Activated naive CD8-positive, alpha-beta T cell treated with anti-CD3 and anti-CD28 coated beads for 36 hours (primary cell): ENCODE data around the gene ANP32E. TPM values are rescaled to one million over a fixed set of nuclear protein-coding genes. Genes with fewer than 3 reads are reported as not detected.
"Not testable (repeated sequence)": the region's sequence is repeated elsewhere in the genome, so short reads cannot be mapped to it uniquely, and the experiment has no call there.

ENCODE experiments used
- DNase-seq: peaks from one replicate; pipeline ENCODE4 v3.0.0; 2021
- H3K27ac Mint-ChIP-seq: one replicate; pipeline ENCODE4 v1.8.0; 2022; ENCODE audit warnings: mild to moderate bottlenecking, moderate library complexity, mixed read lengths
- H3K27me3 Mint-ChIP-seq: one replicate; pipeline ENCODE4 v1.8.0; 2022; ENCODE audit warnings: mild to moderate bottlenecking, mixed read lengths
- H3K36me3 Mint-ChIP-seq: one replicate; pipeline ENCODE4 v1.8.0; 2021; ENCODE audit warnings: mild to moderate bottlenecking, mixed read lengths
- H3K4me1 Mint-ChIP-seq: one replicate; pipeline ENCODE4 v1.8.0; 2021; ENCODE audit warnings: mixed read lengths
- H3K4me3 Mint-ChIP-seq: one replicate; pipeline ENCODE4 v1.8.0; 2022; ENCODE audit warnings: mild to moderate bottlenecking, moderate library complexity, mixed read lengths
- H3K9me3 Mint-ChIP-seq: one replicate; pipeline ENCODE4 v1.8.0; 2022; ENCODE audit warnings: mixed read lengths
- total RNA-seq, 2 experiments: library from RNA; stranded (reverse); gene quantifications; one replicate each; pipeline ENCODE4 v1.2.3, GENCODE V29; 2021

Gene ANP32E
- total RNA-seq, 2 experiments from 2014 or later = 176 to 191 TPM

- Mint-ChIP-seq H3K4me3 (no peak overlapping the region), H3K27ac (no peak overlapping the region), H3K36me3 (peaks cover 17% of the 10 kb centered on the region), H3K27me3 (peaks cover 11% of the 10 kb centered on the region), H3K9me3 (no peaks in the 10 kb centered on the region), H3K4me1 (peaks cover 11% of the 10 kb centered on the region)
- DNase-seq = no peak
Observed at GRCh38 chr1:150262388-150263320, 26.7 kb upstream of the ANP32E start.

GRCh38 chr1:150261367-150261766 lies 25.5 kb upstream of the ANP32E start:
- no peak overlapping the region for H3K27ac Mint-ChIP-seq
- H3K4me1 Mint-ChIP-seq = peaks cover 1% of the 10 kb centered on the region
- H3K4me3 Mint-ChIP-seq = no peak overlapping the region
- no peaks in the 10 kb centered on the region for H3K9me3 Mint-ChIP-seq
- H3K36me3 Mint-ChIP-seq = peaks cover 8% of the 10 kb centered on the region
- DNase-seq = no peak
- peaks cover 24% of the 10 kb centered on the region for H3K27me3 Mint-ChIP-seq

- Mint-ChIP-seq H3K36me3 (peaks cover 2% of the 10 kb centered on the region), H3K27me3 (peaks cover 34% of the 10 kb centered on the region), H3K4me3 (no peak overlapping the region), H3K4me1 (peaks cover 12% of the 10 kb centered on the region), H3K9me3 (no peaks in the 10 kb centered on the region), H3K27ac (no peak overlapping the region)
- no peak for DNase-seq
Observed at GRCh38 chr1:150259758-150260669, 24.1 kb upstream of the ANP32E start.

- H3K9me3 Mint-ChIP-seq = no peaks in the 10 kb centered on the region
- H3K4me3 Mint-ChIP-seq = no peak overlapping the region
- no peaks in the 10 kb centered on the region for H3K36me3 Mint-ChIP-seq
Observed at GRCh38 chr1:150259217-150259616, 23.3 kb upstream of the ANP32E start.

GRCh38 chr1:150257624-150258585 lies 22.0 kb upstream of the ANP32E start, which contains the start of gene CA14:
Gene CA14, plus strand, starts transcription at chr1:150257774. Its CDS starts 355 bp downstream, at chr1:150258129.
- Mint-ChIP-seq H3K4me1 (peaks cover 12% of the 10 kb centered on the region), H3K27me3 (peaks cover 41% of the 10 kb centered on the region), H3K4me3 (no peak within 1 kb of the TSS), H3K27ac (no peak within 1 kb of the TSS), H3K9me3 (no peaks in the 10 kb centered on the region), H3K36me3 (no peaks in the 10 kb centered on the region)
- no peak for DNase-seq

More at GRCh38 chr1:150259217-150259616, 23.3 kb upstream of the ANP32E start:
- Mint-ChIP-seq H3K4me1 (peaks cover 12% of the 10 kb centered on the region), H3K27ac (no peak overlapping the region), H3K27me3 (peaks cover 34% of the 10 kb centered on the region)
- no peak for DNase-seq

- no peaks in the 10 kb centered on the region for H3K36me3 Mint-ChIP-seq
- peaks cover 41% of the 10 kb centered on the region for H3K27me3 Mint-ChIP-seq
- no peaks in the 10 kb centered on the region for H3K9me3 Mint-ChIP-seq
- no peak overlapping the region for H3K4me3 Mint-ChIP-seq
- H3K27ac Mint-ChIP-seq = no peak overlapping the region
- peaks cover 12% of the 10 kb centered on the region for H3K4me1 Mint-ChIP-seq
- no peak for DNase-seq
Observed at GRCh38 chr1:150256554-150257341, 20.8 kb upstream of the ANP32E start.

GRCh38 chr1:150256198-150256553 lies 20.3 kb upstream of the ANP32E start:
- H3K4me1 Mint-ChIP-seq = peaks cover 12% of the 10 kb centered on the region
- H3K27me3 Mint-ChIP-seq = peaks cover 41% of the 10 kb centered on the region
- H3K9me3 Mint-ChIP-seq = no peaks in the 10 kb centered on the region
- no peak overlapping the region for H3K27ac Mint-ChIP-seq
- no peaks in the 10 kb centered on the region for H3K36me3 Mint-ChIP-seq
- peak overlapping the region; percentile 50 for H3K4me3 Mint-ChIP-seq
- no peak for DNase-seq

GRCh38 chr1:150249936-150250335 lies 14.0 kb upstream of the ANP32E start:
- Mint-ChIP-seq H3K4me1 (no peaks in the 10 kb centered on the region), H3K27ac (no peak overlapping the region), H3K9me3 (no peaks in the 10 kb centered on the region), H3K36me3 (no peaks in the 10 kb centered on the region), H3K27me3 (peaks cover 7% of the 10 kb centered on the region), H3K4me3 (no peak overlapping the region)
- no peak for DNase-seq

- no peak overlapping the region for H3K4me3 Mint-ChIP-seq
- H3K27me3 Mint-ChIP-seq = no peaks in the 10 kb centered on the region
- H3K27ac Mint-ChIP-seq = no peak overlapping the region
- no peaks in the 10 kb centered on the region for H3K36me3 Mint-ChIP-seq
- no peaks in the 10 kb centered on the region for H3K9me3 Mint-ChIP-seq
- peaks cover 1% of the 10 kb centered on the region for H3K4me1 Mint-ChIP-seq
- DNase-seq = no peak
Observed at GRCh38 chr1:150243003-150243402, 7.1 kb upstream of the ANP32E start.

- no peak for DNase-seq
- H3K4me3 Mint-ChIP-seq = no peak overlapping the region
- H3K27ac Mint-ChIP-seq = no peak overlapping the region
- peaks cover 9% of the 10 kb centered on the region for H3K27me3 Mint-ChIP-seq
- H3K9me3 Mint-ChIP-seq = no peaks in the 10 kb centered on the region
- H3K4me1 Mint-ChIP-seq = peaks cover 16% of the 10 kb centered on the region
- H3K36me3 Mint-ChIP-seq = peaks cover 15% of the 10 kb centered on the region
Observed at GRCh38 chr1:150237746-150238145, 1.8 kb upstream of the ANP32E start.

- not testable (repeated sequence) for DNase-seq, H3K27ac Mint-ChIP-seq, H3K4me3 Mint-ChIP-seq, H3K9me3 Mint-ChIP-seq, H3K27me3 Mint-ChIP-seq
- H3K36me3 Mint-ChIP-seq = peaks cover 15% of the 10 kb centered on the region
- H3K4me1 Mint-ChIP-seq = peaks cover 16% of the 10 kb centered on the region
Observed at GRCh38 chr1:150237176-150237575, 1.3 kb upstream of the ANP32E start.

GRCh38 chr1:150236614-150237100 lies 745 bp upstream of the ANP32E start:
- Mint-ChIP-seq H3K36me3 (peaks cover 15% of the 10 kb centered on the region), H3K4me1 (peaks cover 16% of the 10 kb centered on the region), H3K27ac (no peak overlapping the region), H3K27me3 (peaks cover 9% of the 10 kb centered on the region), H3K9me3 (no peaks in the 10 kb centered on the region), H3K4me3 (no peak overlapping the region)
- no peak for DNase-seq

GRCh38 chr1:150235294-150235851 lies 539 bp downstream of the ANP32E start:
- Mint-ChIP-seq H3K4me3 (no peak overlapping the region), H3K36me3 (peaks cover 23% of the 10 kb centered on the region), H3K4me1 (peaks cover 16% of the 10 kb centered on the region), H3K27ac (no peak overlapping the region), H3K9me3 (no peaks in the 10 kb centered on the region), H3K27me3 (peaks cover 9% of the 10 kb centered on the region)
- DNase-seq = peak; percentile 52
